HepG2 (cell line): ENCODE results near the gene PRKAR2A. TPM values are rescaled to one million over a fixed set of nuclear protein-coding genes. Genes with fewer than 3 reads are reported as not detected.

ENCODE experiments used
- ATAC-seq: fragments of 200-7000 bp; cut with Tn5 transposase; 3 replicates; pipeline ENCODE4 v1.9.1; 2020; ENCODE audit warnings: mild to moderate bottlenecking, moderate library complexity
- BruUV-seq: library from RNA; stranded (reverse); fragments of 400-500 nt; replicated peaks from 2 replicates; lab custom pipeline; 2021; lab: Mats Ljungman, UMichigan
- CTCF ChIA-PET: fragments of 300-600 bp; formaldehyde crosslinking; extraction: SDS; loops from one replicate; lab custom pipeline; 2021; ENCODE audit warnings: low total read pairs, inconsistent platforms, low intra/inter-chr PET ratio; lab: Yijun Ruan, JAX
- POLR2A ChIA-PET: fragments of 350-600 bp; sonication (Branson Sonifier 250); formaldehyde crosslinking; loops from one replicate; lab custom pipeline; 2020; ENCODE audit warnings: antibody characterized with exemption, inconsistent platforms; lab: Yijun Ruan, JAX
- DNase-seq: peaks from one replicate; pipeline ENCODE4 v3.0.0-alpha.2; 2015; ENCODE audit warnings: low spot score
- FAIRE-seq: peaks from 3 replicates; lab custom pipeline; 2011; peaks lifted over from hg19 to GRCh38; lab: Jason Lieb, UNC
- H2AFZ ChIP-seq: one replicate; pipeline ENCODE4 v1.6.1; 2011; ENCODE audit warnings: low read length, inconsistent platforms
- H3K27ac ChIP-seq: fragments of 300-600 bp; 3 replicates; pipeline ENCODE4 v1.8.0; 2011; ENCODE audit warnings: mixed run types, mild to moderate bottlenecking, mixed read lengths, low read length, inconsistent platforms; ENCODE audit not compliant: insufficient read depth; ENCODE audit errors: extremely low read length
- H3K27me3 ChIP-seq, 2 experiments: fragments of 200-600 bp in 1 of 2; 2 replicates in 1 of 2; 3 replicates in 1 of 2; pipeline versions ENCODE4 v1.6.0 to v1.8.0; 2011; ENCODE audit warnings: low read length in 2 of 2, mild to moderate bottlenecking in 2 of 2, moderate library complexity in 2 of 2, inconsistent platforms in 1 of 2; ENCODE audit not compliant: insufficient read depth in 2 of 2, control insufficient read depth in 1 of 2
- H3K36me3 ChIP-seq, 2 experiments: fragments of 200-600 bp in 1 of 2; replicated peaks in 1 of 2; 2 replicates in 1 of 2; 3 replicates in 1 of 2; pipeline versions ENCODE4 v1.5.1 to v1.8.0; 2011; ENCODE audit warnings: low read length in 2 of 2, inconsistent platforms in 1 of 2; ENCODE audit not compliant: insufficient read depth in 2 of 2, control insufficient read depth in 1 of 2
- H3K4me1 ChIP-seq: 2 replicates; pipeline ENCODE4 v1.5.1; 2012; ENCODE audit warnings: low read length, inconsistent platforms; ENCODE audit not compliant: insufficient read depth
- H3K4me2 ChIP-seq: 2 replicates; pipeline ENCODE4 v1.6.0; 2011; ENCODE audit warnings: low read depth, low read length, inconsistent platforms
- H3K4me3 ChIP-seq, 3 experiments: fragments of 200-600 bp in 1 of 3; sonication (generic), shearing (Covaris generic) in 1 of 3; replicated peaks in 1 of 3; 2 replicates each; pipeline ENCODE4 v1.5.1; 2011 to 2016; ENCODE audit warnings: low read length in 3 of 3, inconsistent platforms in 2 of 3, low read depth in 2 of 3, mild to moderate bottlenecking in 2 of 3, control low read depth in 1 of 3, mixed read lengths in 1 of 3; ENCODE audit not compliant: insufficient read depth in 1 of 3
- H3K79me2 ChIP-seq: one replicate; pipeline ENCODE4 v1.6.1; 2011; ENCODE audit warnings: low read length, inconsistent platforms; ENCODE audit not compliant: insufficient read depth
- H3K9ac ChIP-seq: 2 replicates; pipeline ENCODE4 v1.6.0; 2011; ENCODE audit warnings: mild to moderate bottlenecking, low read depth, low read length, inconsistent platforms; ENCODE audit not compliant: insufficient read depth
- H3K9me3 ChIP-seq: 2 replicates; pipeline ENCODE4 v1.5.1; 2012; ENCODE audit warnings: mild to moderate bottlenecking, low read length
- H4K20me1 ChIP-seq: 2 replicates; pipeline ENCODE4 v1.6.0; 2011; ENCODE audit warnings: inconsistent platforms, mild to moderate bottlenecking, low read length, moderate library complexity; ENCODE audit not compliant: insufficient read depth
- MIER2 ChIP-seq: IDR thresholded peaks from 2 replicates; pipeline ENCODE4 v1.6.1; 2016; ENCODE audit warnings: missing biosample characterization, missing genetic modification reagents
- NFRKB ChIP-seq: fragments of 450-650 bp; IDR thresholded peaks from 2 replicates; pipeline ENCODE4 v1.6.1; 2017
- NR2F2 ChIP-seq: IDR thresholded peaks from 2 replicates; pipeline ENCODE4 v1.6.1; 2012; ENCODE audit warnings: low read depth, inconsistent platforms, borderline replicate concordance
- PHF8 ChIP-seq: sonication (generic); formaldehyde crosslinking; IDR thresholded peaks from 2 replicates; pipeline ENCODE4 v1.5.0; 2020; ENCODE audit warnings: missing genetic modification reagents
- RELA ChIP-seq: sonication (generic); formaldehyde crosslinking; IDR thresholded peaks from 2 replicates; pipeline ENCODE4 v1.4.0; 2020; ENCODE audit warnings: missing genetic modification reagents
- ZC3H13 ChIP-seq: sonication (generic); formaldehyde crosslinking; IDR thresholded peaks from 2 replicates; pipeline ENCODE4 v1.8.1; 2023; ENCODE audit warnings: mild to moderate bottlenecking, missing genetic modification reagents, moderate library complexity
- ZNF318 ChIP-seq: sonication (generic); formaldehyde crosslinking; IDR thresholded peaks from 2 replicates; pipeline ENCODE4 v1.4.0; 2020; ENCODE audit warnings: mild to moderate bottlenecking, missing genetic modification reagents
- ZNF432 ChIP-seq: sonication (generic); formaldehyde crosslinking; IDR thresholded peaks from 2 replicates; pipeline ENCODE4 v1.5.0; 2020; ENCODE audit warnings: missing genetic modification reagents, mild to moderate bottlenecking, borderline replicate concordance
- WGBS: methylation state at CpG from one replicate; pipeline ENCODE4 v1.1.6; 2017; ENCODE audit warnings: low lambda C conversion rate; 5-methylcytosine and 5-hydroxymethylcytosine counted together
- in situ Hi-C: cut with HindIII; loops from 2 replicates; pipeline ENCODE4 v1.10.0; 2017; ENCODE audit warnings: low pct_unique_long_range_greater_than_20kb; ENCODE audit not compliant: extremely low pct_ligation_motif_present
- intact Hi-C: fragments of 100-400 bp; cut with micrococcal nuclease; formaldehyde crosslinking; loops from one replicate; pipeline ENCODE4 v1.10.0; 2022; ENCODE audit not compliant: unreplicated experiment
- polyA plus RNA-seq, 8 experiments: library from polyadenylated mRNA; depleted of rRNA in 3 of 8; stranded (reverse) in 7 of 8; unstranded in 1 of 8; fragments of >200 nt; fragmentation: Illumina TruSeq in 4 of 8; extraction: Trizol in 4 of 8; gene quantifications; 2 replicates each; pipeline versions ENCODE4 v1.2.1 to v1.2.3, GENCODE V29; 2011 to 2016; ENCODE audit warnings: low read depth in 4 of 8, missing spikeins in 1 of 8, mixed read lengths in 1 of 8; ENCODE audit not compliant: insufficient read depth in 1 of 8
- total RNA-seq, 5 experiments: library from RNA; depleted of rRNA; stranded (reverse); fragments of >200 nt; fragmentation: Illumina TruSeq; extraction: Trizol; gene quantifications; 2 replicates each; pipeline ENCODE4 v1.2.3, GENCODE V29; 2016; ENCODE audit warnings: low read depth in 1 of 5
- TF ChIP-seq, protein P1 (sequence below): sonication (generic); formaldehyde crosslinking; IDR thresholded peaks from 2 replicates; pipeline ENCODE4 v1.9.0; 2021; ENCODE audit warnings: missing genetic modification reagents, borderline replicate concordance

PRKAR2A gene
- total and polyA plus RNA-seq, 2 of the 13 experiments (the other 11 are each of a cell fraction or from before 2014, with no cell fraction given), result 11.8 to 29.2 TPM

- no peaks in the 10 kb centered on the region for H3K9me3 ChIP-seq
- H3K27me3 ChIP-seq, result no peaks in the 10 kb centered on the region
- no peak overlapping the region for H3K4me3 ChIP-seq
- no TSS peak for BruUV-seq
- TF ChIP-seq RELA (CRISPR knock-in tag) (no peak), ZC3H13 (CRISPR knock-in tag) (no peak), ZNF318 (no peak), PHF8 (CRISPR knock-in tag) (no peak), ZNF432 (CRISPR knock-in tag) (no peak), NR2F2 (no peak), NFRKB (no peak), MIER2 (CRISPR knock-in tag) (no peak)
- TF ChIP-seq, protein P1, sequence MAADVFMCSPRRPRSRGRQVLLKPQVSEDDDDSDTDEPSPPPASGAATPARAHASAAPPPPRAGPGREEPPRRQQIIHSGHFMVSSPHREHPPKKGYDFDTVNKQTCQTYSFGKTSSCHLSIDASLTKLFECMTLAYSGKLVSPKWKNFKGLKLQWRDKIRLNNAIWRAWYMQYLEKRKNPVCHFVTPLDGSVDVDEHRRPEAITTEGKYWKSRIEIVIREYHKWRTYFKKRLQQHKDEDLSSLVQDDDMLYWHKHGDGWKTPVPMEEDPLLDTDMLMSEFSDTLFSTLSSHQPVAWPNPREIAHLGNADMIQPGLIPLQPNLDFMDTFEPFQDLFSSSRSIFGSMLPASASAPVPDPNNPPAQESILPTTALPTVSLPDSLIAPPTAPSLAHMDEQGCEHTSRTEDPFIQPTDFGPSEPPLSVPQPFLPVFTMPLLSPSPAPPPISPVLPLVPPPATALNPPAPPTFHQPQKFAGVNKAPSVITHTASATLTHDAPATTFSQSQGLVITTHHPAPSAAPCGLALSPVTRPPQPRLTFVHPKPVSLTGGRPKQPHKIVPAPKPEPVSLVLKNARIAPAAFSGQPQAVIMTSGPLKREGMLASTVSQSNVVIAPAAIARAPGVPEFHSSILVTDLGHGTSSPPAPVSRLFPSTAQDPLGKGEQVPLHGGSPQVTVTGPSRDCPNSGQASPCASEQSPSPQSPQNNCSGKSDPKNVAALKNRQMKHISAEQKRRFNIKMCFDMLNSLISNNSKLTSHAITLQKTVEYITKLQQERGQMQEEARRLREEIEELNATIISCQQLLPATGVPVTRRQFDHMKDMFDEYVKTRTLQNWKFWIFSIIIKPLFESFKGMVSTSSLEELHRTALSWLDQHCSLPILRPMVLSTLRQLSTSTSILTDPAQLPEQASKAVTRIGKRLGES (CRISPR knock-in tag), result no peak
- no peaks in the 10 kb centered on the region for H3K79me2 ChIP-seq
- 97% methylated on average over 4 of the region's 4 CpGs for WGBS
- H3K9ac ChIP-seq, result no peak overlapping the region
- ChIA-PET CTCF (no interaction called here), POLR2A (no interaction called here)
- H3K4me2 ChIP-seq, result no peak overlapping the region
- H3K27ac ChIP-seq, result no peak overlapping the region
- intact Hi-C loops (no loop called here), in situ Hi-C loops (no loop called here)
- H2AFZ ChIP-seq, result no peak overlapping the region
- H4K20me1 ChIP-seq, result no peaks in the 10 kb centered on the region
- FAIRE-seq (no peak), ATAC-seq (no peak), DNase-seq (no peak)
- no peaks in the 10 kb centered on the region for H3K4me1 ChIP-seq
- H3K36me3 ChIP-seq, result peaks cover 2 to 14% of the 10 kb centered on the region in 2 experiments; a peak in 4 of 5 replicates
Observed at GRCh38 chr3:48776854-48777253, 70.8 kb downstream of the PRKAR2A start.
